Body of pancreas (tissue), 4 donors: ENCODE data around the gene AGAP1. TPM values are rescaled to one million over a fixed set of nuclear protein-coding genes. Genes with fewer than 3 reads are reported as not detected.

Experiments used
- ATAC-seq: fragments of 150-250 bp; one replicate; pipeline ENCODE4 v1.9.1; 2016
- DNase-seq, 4 donors: peaks; one replicate each; pipeline ENCODE4 v3.0.0-alpha.2; 2019
- H3K27ac ChIP-seq, 4 donors: fragments of 200-600 bp; sonication (generic); 1 replicate in 3 of 4; 2 replicates in 1 of 4; pipeline versions ENCODE4 v1.5.1 to v1.6.1; 2016 to 2019; ENCODE audit warnings: mild to moderate bottlenecking in 1 of 4, mixed read lengths in 1 of 4, moderate library complexity in 1 of 4
- H3K27me3 ChIP-seq, 2 donors: fragments of 200-600 bp; sonication (generic); one replicate each; pipeline ENCODE4 v1.6.0; 2016; ENCODE audit warnings: mild to moderate bottlenecking in 1 of 2
- H3K36me3 ChIP-seq, 2 donors: fragments of 200-600 bp; sonication (generic); replicated peaks in 1 of 2; 2 replicates each; pipeline ENCODE4 v1.5.1; 2016; ENCODE audit warnings: low read depth in 2 of 2; ENCODE audit not compliant: insufficient read depth in 1 of 2
- H3K4me1 ChIP-seq: fragments of 200-600 bp; sonication (generic); one replicate; pipeline ENCODE4 v1.6.0; 2016
- H3K4me3 ChIP-seq, 2 donors: fragments of 200-600 bp; sonication (generic); 1 replicate in 1 of 2; 2 replicates in 1 of 2; pipeline ENCODE4 v1.5.1; 2016 to 2019
- H3K9me3 ChIP-seq, 3 donors: fragments of 200-600 bp; sonication (generic); 1 replicate in 2 of 3; 2 replicates in 1 of 3; pipeline ENCODE4 v1.5.1; 2016
- POLR2A ChIP-seq, 3 donors: fragments of 450-650 bp; IDR thresholded peaks; one replicate each; pipeline ENCODE4 v1.6.1; 2016; ENCODE audit warnings: antibody characterized with exemption in 3 of 3, mild to moderate bottlenecking in 2 of 3
- WGBS, 2 donors: methylation state at CpG; one replicate each; pipeline ENCODE4 v1.1.5; 2017; 5-methylcytosine and 5-hydroxymethylcytosine counted together
- intact Hi-C: fragments of 100-400 bp; cut with DNase I; formaldehyde crosslinking; loops from one replicate; pipeline ENCODE4 v1.15.1; 2023
- total RNA-seq, 2 donors: library from RNA; depleted of rRNA; stranded (reverse); fragments of >200 nt; gene quantifications; one replicate each; pipeline ENCODE4 v1.1.0, GENCODE V29; 2016
- TF ChIP-seq, protein P1 (sequence below), 7 experiments: fragments of 450-650 bp in 4 of 7; fragments of 200-600 bp in 3 of 7; sonication (generic) in 3 of 7; IDR thresholded peaks; one replicate each; pipeline ENCODE4 v1.5.1; 2016 to 2019; ENCODE audit warnings: antibody characterized with exemption in 7 of 7

The AGAP1 gene
- total RNA-seq, 2 donors from 2014 or later, result 21.3 to 32.6 TPM

DNA sequence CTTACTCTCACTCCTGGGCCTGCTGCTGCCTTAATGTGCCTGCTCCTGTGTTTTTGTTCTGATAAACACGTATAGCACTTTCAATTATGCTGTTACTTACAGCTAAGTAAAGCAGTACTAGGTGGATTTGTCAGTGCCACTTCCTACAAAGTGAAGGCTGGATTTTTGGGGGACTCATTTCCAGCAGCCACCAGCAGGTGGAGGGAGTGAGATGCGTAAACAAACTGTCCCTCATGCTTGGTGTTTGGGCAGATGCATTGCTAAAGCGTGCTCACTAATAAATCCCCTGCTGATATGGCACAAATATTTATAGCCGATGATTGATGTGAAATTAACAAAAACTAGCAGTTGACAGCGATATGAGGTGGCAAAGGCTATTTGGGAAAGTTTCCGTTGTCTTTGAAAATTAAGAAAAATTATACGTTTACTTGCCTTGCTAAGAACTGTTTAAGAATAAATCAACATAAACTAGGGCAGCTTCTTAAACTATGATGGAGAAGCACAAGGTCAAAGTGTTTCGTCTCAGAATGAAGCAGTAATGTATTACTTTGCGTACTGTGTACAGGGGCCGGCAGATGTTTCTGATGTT lies 101.7 kb downstream of the AGAP1 start:
- Histone ChIP-seq H3K4me1 (peaks cover 2% of the 10 kb centered on the region), H3K4me3 (no peak overlapping the region), H3K9me3 (no peaks in the 10 kb centered on the region), H3K36me3 (no peaks in the 10 kb centered on the region), H3K27ac (no peak overlapping the region), H3K27me3 (no peaks in the 10 kb centered on the region)
- TF ChIP-seq, protein P1, sequence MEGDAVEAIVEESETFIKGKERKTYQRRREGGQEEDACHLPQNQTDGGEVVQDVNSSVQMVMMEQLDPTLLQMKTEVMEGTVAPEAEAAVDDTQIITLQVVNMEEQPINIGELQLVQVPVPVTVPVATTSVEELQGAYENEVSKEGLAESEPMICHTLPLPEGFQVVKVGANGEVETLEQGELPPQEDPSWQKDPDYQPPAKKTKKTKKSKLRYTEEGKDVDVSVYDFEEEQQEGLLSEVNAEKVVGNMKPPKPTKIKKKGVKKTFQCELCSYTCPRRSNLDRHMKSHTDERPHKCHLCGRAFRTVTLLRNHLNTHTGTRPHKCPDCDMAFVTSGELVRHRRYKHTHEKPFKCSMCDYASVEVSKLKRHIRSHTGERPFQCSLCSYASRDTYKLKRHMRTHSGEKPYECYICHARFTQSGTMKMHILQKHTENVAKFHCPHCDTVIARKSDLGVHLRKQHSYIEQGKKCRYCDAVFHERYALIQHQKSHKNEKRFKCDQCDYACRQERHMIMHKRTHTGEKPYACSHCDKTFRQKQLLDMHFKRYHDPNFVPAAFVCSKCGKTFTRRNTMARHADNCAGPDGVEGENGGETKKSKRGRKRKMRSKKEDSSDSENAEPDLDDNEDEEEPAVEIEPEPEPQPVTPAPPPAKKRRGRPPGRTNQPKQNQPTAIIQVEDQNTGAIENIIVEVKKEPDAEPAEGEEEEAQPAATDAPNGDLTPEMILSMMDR (IDR thresholded peaks at IDR 0.05), result peak; percentile 49 to 79 (median 72)
- no peak for TF ChIP-seq POLR2A (IDR thresholded peaks at IDR 0.05)
- ATAC-seq, result peak; percentile 61
- 39 to 43% methylated on average over 10 of the region's 10 CpGs for WGBS, 2 donors
- intact Hi-C loops, result loop anchor here (5.0 kb wide), 1 partner anchor 152 kb away; no protein-coding TSS in a partner anchor
- DNase-seq, result peak; percentile 59 to 79 (median 70)

DNA sequence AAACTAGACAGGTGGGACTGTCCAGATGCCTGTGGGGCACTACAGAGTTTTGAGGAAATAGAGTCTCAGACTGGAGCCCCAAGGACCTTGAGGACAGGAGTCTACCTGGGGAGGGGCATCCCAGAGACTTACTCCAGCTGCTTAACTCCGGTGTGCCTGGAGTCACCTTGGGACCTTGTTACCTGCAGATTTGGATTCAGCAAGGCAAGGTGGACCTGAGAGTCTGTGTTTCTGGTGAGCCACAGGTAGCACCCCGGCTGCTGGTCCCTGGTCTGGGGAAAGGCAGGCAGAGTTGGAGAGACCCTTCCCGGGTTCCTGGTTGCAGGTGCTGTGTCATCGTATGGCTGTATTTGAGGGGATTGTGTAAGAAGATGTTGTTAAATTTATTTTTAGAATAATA lies 102.4 kb downstream of the AGAP1 start:
- no peak overlapping the region for H3K4me3 ChIP-seq
- H3K27ac ChIP-seq, result no peak overlapping the region
- no peaks in the 10 kb centered on the region for H3K27me3 ChIP-seq
- ATAC-seq (no peak), DNase-seq (no peak)
- intact Hi-C loops, result loop anchor here (5.0 kb wide), 1 partner anchor 151 kb away; no protein-coding TSS in a partner anchor
- peaks cover 8% of the 10 kb centered on the region for H3K4me1 ChIP-seq
- H3K9me3 ChIP-seq, result no peaks in the 10 kb centered on the region
- no peaks in the 10 kb centered on the region for H3K36me3 ChIP-seq
- 80 to 86% methylated on average over 4 of the region's 4 CpGs for WGBS, 2 donors
- TF ChIP-seq, protein P1 (IDR thresholded peaks at IDR 0.05), result no peak
- TF ChIP-seq POLR2A (IDR thresholded peaks at IDR 0.05), result no peak

DNA sequence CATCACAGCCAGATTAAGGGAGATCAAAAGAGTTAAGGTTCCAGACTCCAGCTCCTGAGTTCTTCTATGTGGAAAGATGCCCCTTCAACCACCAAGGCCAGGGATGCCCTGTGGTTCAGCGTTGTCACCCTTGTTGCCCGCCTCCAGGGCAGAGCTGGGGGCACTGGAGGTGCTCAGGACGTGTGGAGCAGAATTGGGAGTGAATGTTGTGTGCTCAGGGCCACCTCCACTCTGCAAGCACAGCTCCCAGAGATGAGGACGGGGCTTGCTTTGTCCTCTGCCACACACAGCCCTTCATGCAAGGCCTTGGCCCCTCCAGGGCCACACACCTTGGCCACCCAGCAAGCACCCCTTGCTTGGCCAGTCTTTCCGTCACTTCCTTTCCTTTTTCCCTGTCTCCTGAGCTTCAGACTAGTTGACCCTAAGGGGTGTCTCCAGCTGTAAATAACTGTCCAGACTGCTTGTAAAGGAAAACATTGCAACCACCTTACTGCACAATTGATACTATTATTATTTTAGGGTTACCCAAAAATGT lies 103.3 kb downstream of the AGAP1 start:
- Histone ChIP-seq H3K9me3 (no peaks in the 10 kb centered on the region), H3K4me3 (no peak overlapping the region), H3K36me3 (no peaks in the 10 kb centered on the region), H3K4me1 (peaks cover 13% of the 10 kb centered on the region), H3K27ac (no peak overlapping the region), H3K27me3 (no peaks in the 10 kb centered on the region)
- WGBS, 2 donors, result 81 to 83% methylated on average over 4 to 5 of the region's 5 CpGs
- intact Hi-C loops, result loop anchor here (5.0 kb wide), 1 partner anchor 150 kb away; no protein-coding TSS in a partner anchor
- TF ChIP-seq POLR2A (IDR thresholded peaks at IDR 0.05), result no peak
- TF ChIP-seq, protein P1 (IDR thresholded peaks at IDR 0.05), result no peak
- ATAC-seq (no peak), DNase-seq (no peak)

DNA sequence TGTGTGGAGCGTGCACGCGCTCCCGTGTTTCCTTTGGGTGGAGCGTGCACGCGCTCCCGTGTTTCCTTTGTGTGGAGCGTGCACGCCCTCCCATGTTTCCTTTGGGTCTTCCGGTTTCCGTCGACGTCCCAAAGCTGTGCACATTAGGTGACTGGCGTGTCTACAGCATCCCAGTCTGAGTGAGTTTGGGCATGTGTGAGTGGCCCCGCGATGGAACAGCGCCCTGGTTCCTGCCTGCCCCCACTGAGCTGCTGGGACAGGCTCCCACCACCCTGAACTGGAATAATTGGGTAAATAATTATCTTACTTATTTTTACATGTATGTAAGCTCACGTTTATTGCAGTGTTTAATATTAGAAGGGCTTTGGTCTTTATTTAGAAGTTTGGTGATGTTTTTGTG lies 104.2 kb downstream of the AGAP1 start:
- Histone ChIP-seq H3K27me3 (no peaks in the 10 kb centered on the region), H3K9me3 (no peaks in the 10 kb centered on the region), H3K27ac (no peak overlapping the region), H3K36me3 (no peaks in the 10 kb centered on the region), H3K4me3 (no peak overlapping the region), H3K4me1 (peaks cover 19% of the 10 kb centered on the region)
- intact Hi-C loops, result loop anchor here (5.0 kb wide), 1 partner anchor 149 kb away; no protein-coding TSS in a partner anchor
- TF ChIP-seq, protein P1 (IDR thresholded peaks at IDR 0.05), result no peak
- TF ChIP-seq POLR2A (IDR thresholded peaks at IDR 0.05), result no peak
- no peak for ATAC-seq
- 88 to 93% methylated on average over 12 to 19 of the region's 19 CpGs for WGBS, 2 donors
- DNase-seq, result no peak
